Spleen (tissue), 7 donors: Measurements from ENCODE around the gene NAALADL2.

ENCODE experiments used
- CTCF ChIP-seq, 11 experiments: fragments of 200-600 bp in 7 of 11; fragments of 450-650 bp in 4 of 11; sonication (generic) in 4 of 11; IDR thresholded peaks in 8 of 11; conservative IDR thresholded peaks in 3 of 11; 1 replicate in 7 of 11; 2 replicates in 4 of 11; pipeline versions ENCODE4 v1.4.0 to v1.8.0; 2016 to 2021; ENCODE audit warnings: antibody characterized with exemption in 11 of 11, inconsistent platforms in 4 of 11, mild to moderate bottlenecking in 1 of 11
- POLR2A ChIP-seq, 3 donors: fragments of 450-650 bp; IDR thresholded peaks; one replicate each; pipeline ENCODE4 v1.5.1; 2017; ENCODE audit warnings: antibody characterized with exemption in 3 of 3, mild to moderate bottlenecking in 1 of 3
- POLR2AphosphoS5 ChIP-seq, 3 donors: sonication (generic); formaldehyde crosslinking; IDR thresholded peaks; one replicate each; pipeline ENCODE4 v1.5.1; 2017; ENCODE audit warnings: antibody characterized with exemption in 3 of 3
- donor health status: DM: no; HTN: no; CAD: no; lungs with moderate emphysema.
- donor health status: DM: no; HTN: no; CAD: no.
- donor health status: DM: no; HTN: no; CAD: no.

GRCh38 chr3:175107995-175108394, 248.9 kb downstream of the NAALADL2 start:
- TF ChIP-seq CTCF (IDR thresholded peaks at IDR 0.05 in 8 of 11, conservative IDR thresholded peaks at IDR 0.05 in 3 of 11) (no peak), POLR2A (IDR thresholded peaks at IDR 0.05) (no peak), POLR2AphosphoS5 (IDR thresholded peaks at IDR 0.05) (no peak)
